ENCODE data around the gene IRAK3.

DNA sequence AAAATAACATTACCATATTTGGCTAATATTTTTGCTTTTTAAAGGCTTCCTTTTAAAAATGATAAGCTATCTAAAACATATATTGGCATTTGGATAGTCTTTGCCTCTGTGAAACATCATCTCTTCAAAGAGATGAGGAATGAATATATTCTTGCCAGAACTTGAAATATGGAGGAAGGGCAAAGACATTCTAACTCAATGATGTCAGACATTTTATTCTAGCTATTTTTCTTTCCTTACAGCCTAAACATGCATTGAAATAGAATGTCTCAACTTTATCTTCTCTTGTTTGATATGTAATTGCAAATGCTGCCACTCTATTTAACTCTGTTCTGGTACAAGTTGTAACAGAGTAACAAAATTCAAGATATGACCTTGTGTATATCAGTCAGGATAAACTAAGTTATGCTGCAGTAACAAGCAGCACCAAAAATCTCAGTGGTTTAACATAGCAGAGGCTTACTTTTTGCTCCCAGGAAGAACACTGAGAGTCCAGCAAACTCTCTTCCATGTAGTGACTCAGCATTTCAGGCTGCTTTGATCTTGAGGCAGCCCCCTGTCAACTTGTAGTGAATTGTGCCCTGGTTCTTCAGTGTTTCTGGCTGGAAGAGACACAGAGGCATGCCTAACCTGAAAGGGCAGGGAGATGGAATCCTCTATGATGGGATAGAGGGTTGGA lies 11.0 kb downstream of the IRAK3 start:
- TF ChIP-seq, protein P1, sequence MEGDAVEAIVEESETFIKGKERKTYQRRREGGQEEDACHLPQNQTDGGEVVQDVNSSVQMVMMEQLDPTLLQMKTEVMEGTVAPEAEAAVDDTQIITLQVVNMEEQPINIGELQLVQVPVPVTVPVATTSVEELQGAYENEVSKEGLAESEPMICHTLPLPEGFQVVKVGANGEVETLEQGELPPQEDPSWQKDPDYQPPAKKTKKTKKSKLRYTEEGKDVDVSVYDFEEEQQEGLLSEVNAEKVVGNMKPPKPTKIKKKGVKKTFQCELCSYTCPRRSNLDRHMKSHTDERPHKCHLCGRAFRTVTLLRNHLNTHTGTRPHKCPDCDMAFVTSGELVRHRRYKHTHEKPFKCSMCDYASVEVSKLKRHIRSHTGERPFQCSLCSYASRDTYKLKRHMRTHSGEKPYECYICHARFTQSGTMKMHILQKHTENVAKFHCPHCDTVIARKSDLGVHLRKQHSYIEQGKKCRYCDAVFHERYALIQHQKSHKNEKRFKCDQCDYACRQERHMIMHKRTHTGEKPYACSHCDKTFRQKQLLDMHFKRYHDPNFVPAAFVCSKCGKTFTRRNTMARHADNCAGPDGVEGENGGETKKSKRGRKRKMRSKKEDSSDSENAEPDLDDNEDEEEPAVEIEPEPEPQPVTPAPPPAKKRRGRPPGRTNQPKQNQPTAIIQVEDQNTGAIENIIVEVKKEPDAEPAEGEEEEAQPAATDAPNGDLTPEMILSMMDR (IDR thresholded peaks at IDR 0.05; ENCODE audit: insufficient read depth, low read depth, low read length), result no peak
- TF ChIP-seq EZH2 (IDR thresholded peaks at IDR 0.05; ENCODE audit: insufficient read depth, low read length), result no peak
